ENCODE results near the gene LGALS3BP.

LGALS3BP gene

DNA sequence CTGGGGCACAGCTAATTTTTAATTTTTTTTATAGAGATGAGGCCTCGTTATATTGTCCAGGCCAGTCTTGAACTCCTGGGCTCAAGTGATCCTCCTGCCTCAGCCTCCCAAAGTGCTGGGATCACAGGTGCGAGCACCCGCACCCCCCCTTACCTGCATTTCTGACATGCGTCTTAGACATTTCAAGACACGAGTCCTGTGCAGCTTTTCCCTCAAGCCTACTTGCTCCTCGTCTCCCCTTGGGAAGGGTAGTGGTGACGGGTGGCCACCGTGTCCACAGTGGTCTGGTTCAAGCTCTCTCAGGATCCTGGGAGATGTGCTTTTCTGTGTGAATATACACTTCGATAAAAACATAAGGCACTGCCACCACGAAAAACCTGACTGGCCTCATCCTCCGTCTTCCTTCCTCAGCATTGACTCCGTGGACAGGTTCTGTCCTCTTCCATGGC is 20.2 kb upstream of the LGALS3BP start:
- no peak overlapping the region for H3K4me3 ChIP-seq (ENCODE audit: low read depth, low read length)

DNA sequence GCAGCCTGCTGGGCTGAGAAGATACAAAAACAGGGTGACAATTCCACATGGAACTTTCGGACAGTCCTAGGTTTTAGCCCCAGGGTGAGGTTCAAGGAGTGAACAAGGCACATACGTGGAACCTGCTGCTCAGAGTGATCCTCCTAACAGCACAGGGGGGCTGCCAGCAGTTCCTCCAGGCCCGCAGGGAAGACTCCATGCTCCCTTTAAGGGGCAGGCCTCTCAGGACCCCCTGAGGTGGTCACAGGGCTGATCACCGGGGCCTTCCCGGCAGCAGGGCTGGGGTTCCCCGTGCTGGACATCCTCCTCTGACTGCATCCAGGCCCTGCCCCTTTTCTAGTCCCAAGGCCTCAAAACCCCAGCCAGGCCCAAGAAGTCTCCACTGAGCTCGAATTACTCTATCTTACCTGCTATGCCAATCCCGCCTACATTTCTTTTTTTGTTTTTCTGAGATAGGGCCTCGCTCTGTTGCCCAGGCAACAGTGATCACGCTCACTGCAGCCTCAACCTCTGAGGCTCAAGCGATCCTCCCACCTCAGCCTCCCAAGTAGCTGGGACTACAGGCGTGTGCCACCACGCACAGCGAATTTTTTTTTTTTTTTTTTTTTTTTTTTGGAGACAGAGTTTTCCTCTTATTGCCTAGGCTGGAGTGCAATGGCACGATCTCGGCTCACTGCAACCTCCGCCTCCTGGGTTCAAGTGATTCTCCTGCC is 19.5 kb upstream of the LGALS3BP start:
- no peak overlapping the region for H3K4me3 ChIP-seq (ENCODE audit: low read depth, low read length)

GRCh38 chr17:78998311-78999055 is 18.8 kb upstream of the LGALS3BP start:
- no peak overlapping the region for H3K4me3 ChIP-seq (ENCODE audit: low read depth, low read length)

- H3K4me3 ChIP-seq (ENCODE audit: low read depth, low read length) = no peak overlapping the region
These were observed 18.2 kb upstream of the LGALS3BP start for GRCh38 chr17:78997881-78998280.

DNA sequence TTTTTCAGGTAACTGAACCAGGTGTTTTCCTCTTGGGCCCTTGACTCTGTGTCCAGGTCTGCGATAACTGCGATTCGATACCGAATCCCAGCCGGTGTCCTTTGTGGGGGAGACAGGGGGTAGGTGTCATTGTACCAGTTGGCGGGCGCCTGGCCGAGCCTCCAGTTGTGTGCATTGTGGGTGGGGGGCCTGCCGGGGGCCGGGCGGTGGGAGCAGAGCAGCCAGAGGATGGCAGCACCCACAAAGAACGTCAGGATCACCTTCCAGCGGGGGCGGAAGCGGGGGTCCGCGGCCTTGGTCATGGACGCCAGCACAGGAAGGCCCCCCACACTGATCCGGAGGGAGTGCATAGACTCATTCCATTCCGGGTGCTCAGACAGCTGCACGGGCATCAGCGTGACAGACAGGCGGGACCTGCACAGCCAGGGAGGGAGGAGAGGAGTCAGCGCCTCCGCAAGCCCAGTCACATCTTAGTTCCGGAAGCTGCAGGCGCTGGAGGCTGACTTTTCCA is 17.6 kb upstream of the LGALS3BP start:
- no peak overlapping the region for H3K4me3 ChIP-seq (ENCODE audit: low read depth, low read length)

DNA sequence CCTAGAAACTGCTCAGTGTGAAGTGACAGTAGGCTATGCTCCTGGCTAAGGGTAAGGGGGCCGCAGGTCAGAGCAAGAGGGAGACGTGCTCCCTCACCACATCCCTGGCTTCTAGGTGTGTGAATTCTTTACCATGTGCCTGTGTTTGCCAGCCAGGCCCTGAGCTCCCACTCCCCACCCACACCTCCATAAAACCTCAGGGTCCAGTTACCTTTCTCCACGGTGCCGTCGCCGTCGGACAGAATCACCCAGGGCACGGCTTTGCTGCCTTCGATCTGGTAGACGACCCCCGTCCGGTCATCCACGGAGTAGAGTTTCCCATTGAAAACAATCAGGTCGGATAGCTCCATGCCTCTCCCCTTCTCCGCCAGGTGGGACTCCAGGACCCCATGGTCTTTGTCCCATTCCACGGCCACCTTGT is 17.1 kb upstream of the LGALS3BP start:
- H3K4me3 ChIP-seq (ENCODE audit: low read depth, low read length) = no peak overlapping the region

GRCh38 chr17:78995761-78996451 is 16.2 kb upstream of the LGALS3BP start:
- no peak overlapping the region for H3K4me3 ChIP-seq (ENCODE audit: low read depth, low read length)

GRCh38 chr17:78995022-78995760 is 15.5 kb upstream of the LGALS3BP start:
- H3K4me3 ChIP-seq (ENCODE audit: low read depth, low read length) = no peak overlapping the region

DNA sequence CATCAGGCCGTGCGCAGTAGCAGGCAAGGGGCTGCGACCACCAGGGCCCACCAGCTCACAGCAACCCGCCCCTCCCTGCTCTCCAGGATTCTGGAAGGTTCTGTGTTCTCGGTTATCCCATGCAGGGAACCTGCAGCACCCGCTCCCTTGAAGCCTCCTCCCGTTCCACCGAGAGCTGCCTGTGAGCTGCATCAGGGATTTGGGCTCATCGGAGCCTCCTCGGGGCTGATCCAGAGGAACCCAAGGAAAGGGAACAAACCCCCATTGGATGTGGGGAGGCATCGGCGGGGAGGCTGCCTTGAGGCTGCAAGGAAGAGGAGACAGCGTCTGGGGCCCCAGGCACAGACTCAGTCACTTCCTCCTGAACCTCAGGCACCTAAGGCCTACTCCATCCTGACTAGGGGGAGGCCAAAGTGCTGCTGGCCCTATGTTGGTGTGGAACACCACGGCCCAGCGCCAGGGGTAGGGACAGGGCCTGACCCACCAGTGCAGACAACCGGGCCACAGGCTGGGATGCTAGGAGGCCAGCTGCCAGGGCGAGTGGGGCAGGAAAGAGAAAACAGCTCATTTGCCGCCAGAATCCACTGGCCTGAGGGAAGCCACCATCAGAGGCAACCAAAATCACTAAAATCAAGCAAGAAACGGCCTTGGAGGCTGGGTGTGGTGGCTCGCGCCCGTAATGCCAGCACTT is 14.4 kb upstream of the LGALS3BP start:
- H3K4me3 ChIP-seq (ENCODE audit: low read depth, low read length) = no peak overlapping the region

DNA sequence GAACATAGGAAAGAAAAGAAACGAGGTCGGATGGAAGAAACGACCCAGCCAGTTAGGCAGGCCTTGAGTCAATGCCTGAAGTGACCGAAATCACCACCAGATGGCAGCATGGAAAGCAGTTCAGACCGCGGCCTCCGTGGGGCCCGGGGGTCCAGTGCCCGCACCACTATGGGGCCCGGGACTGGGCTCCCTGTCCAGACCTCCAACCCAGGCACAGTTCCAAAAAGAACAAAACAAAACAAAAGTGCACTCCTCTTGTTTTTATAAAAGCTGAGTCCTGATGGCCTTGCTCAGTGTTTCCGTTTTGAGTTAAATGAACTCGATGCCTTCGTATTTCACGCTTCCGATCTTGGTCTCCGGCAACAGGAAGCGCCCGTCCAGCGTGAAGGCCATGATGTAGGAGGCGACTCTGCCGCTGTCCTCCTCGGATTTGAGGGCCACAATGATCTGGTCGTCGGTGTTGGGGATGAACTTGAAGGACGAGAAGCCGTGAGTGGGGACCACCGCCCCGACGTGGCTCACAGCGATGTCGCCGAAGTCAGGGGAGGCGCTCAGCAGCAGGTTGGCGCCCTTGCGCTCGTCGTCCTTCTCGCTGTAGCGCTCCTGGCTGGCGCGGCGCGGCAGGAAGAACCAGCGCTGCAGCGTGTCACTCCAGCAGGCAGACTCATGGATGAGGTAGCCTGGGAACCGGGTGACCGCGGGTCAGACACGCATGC is 13.7 kb upstream of the LGALS3BP start:
- H3K4me3 ChIP-seq (ENCODE audit: low read depth, low read length) = no peak overlapping the region

GRCh38 chr17:78992542-78993212 is 13.0 kb upstream of the LGALS3BP start:
- H3K4me3 ChIP-seq (ENCODE audit: low read depth, low read length) = no peak overlapping the region

DNA sequence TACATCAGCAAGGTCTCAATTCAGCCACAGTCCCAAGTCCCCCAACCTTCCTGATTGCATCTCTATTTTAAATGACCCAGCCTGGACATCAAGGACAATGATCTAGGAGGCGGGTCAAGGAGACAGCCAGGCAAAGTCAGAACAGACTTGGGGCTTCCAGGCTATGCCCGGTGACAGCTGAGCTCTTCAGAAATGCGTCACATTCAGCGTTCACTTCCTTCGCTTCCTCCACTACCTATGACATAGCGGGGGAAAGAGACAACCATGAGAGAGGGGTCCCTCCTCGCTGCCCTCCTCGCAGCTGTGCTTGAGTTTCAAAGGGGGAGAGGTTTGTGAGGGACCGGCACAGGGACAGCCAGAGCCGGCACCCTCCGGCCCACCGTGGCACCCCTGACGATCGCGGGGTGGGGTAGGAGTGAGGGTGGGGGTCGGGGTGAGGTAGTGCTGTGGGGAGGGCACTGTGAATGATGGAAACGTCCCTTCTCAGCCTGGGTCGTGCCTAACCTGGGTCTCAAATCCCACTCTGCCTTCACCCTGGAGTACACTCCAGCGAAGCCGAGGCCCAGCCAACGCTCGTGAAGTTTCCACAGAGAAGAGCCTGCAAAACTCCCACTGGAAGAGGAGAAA is 12.3 kb upstream of the LGALS3BP start:
- H3K4me3 ChIP-seq (ENCODE audit: low read depth, low read length) = no peak overlapping the region

DNA sequence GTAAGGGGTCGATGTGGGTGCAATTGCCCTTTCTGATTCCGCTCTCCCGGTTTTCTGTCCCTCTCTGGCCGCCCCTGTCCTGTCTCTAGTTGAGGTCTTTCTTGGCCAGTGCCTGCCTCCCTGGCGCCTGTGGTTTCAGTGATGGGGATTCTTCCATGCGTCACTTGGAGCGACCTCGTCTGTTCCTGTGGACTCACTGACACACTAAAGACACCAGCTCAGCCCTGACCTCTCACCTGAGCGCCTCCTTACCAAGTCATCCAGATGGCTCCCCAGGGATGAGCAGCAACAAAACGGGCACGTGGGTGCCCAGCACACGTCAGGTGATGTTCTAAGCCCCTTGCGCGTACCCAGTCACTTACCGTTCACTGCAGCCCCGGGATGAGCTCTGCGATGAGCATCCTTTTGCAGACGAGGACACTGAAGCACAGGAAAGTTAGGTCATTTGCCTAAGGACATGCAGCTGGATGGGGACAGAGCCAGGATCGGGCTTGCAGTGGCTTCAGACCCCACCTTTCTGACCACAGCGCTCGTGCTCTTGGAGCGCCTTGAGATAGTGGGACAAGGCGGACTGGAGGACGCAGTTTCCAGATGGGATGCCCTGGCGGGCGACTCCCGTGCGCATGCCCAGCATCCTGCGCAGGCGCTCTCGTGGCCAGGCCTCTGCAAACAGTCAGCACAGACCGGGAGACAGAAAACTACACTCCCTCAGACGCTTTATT is 11.5 kb upstream of the LGALS3BP start:
- H3K4me3 ChIP-seq (ENCODE audit: low read depth, low read length) = no peak overlapping the region

DNA sequence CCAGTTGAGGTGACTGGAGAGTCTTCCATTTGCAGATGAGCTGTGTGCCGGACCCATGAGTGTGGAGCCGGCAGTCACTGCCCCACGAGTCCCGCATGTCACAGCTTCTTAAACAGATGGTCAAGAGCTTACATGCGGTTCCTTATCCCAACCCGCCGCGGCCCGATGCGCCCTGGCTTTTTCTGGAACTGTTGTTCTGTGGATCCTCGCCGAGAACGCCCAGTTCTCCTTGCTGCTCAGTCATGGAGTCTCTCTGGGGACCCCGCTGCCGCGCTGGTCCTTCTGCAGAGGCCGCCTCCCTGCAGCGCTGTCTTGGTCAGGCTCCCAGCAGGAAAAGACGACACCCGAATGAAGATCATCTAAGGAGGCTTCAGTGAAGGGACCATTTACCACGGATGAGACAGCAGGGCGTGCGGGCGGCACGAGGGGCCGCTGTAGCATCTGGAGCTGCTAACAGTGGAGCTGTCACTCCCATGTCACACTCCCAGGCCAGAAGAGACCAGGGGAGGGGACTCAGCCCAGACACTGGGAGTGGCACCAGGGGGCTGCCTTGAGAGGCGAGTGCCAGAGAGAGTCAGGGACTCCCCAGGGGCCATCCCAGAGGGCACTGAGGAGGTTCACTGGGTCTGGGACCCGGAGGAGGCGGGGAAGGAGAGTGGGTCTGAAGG is 10.8 kb upstream of the LGALS3BP start:
- H3K4me3 ChIP-seq (ENCODE audit: low read depth, low read length) = no peak overlapping the region

GRCh38 chr17:78988152-78988551 is 8.4 kb upstream of the LGALS3BP start:
- H3K4me3 ChIP-seq (ENCODE audit: low read depth, low read length) = no peak overlapping the region

DNA sequence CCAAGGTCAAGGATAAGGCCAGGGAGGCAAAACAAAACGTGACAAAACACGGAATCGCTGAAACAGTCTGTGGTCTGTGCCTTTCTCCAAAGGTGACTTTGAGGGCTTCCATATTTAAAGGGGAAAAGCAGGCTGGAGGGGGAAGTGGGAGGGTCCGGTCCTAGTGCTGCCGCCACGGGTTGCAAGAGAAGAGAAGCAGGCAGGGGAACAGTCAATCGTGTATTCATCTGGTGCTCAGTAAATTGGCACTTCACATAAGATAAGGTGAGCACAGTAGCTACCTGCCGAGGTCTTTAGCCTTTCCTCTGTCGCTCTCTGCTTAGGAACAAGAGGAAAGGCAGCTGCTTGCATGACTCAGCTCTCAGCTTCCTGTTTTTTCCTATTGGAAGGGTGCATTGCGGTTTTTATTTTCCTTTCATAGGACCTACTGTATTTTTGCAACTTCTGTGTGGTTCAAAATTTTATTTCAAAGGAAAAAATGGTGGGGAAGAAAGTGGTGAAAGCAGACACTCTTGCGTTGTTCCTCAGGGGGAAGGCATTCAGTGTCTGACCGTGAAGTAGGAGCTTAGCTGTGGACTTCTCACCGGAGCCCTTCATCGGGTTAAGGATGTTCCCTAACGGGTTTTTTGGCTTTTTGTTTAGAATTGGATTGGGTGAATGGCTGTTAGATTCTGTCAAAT is 7.1 kb upstream of the LGALS3BP start:
- no peak overlapping the region for H3K4me3 ChIP-seq (ENCODE audit: low read depth, low read length)

- no peak overlapping the region for H3K4me3 ChIP-seq (ENCODE audit: low read depth, low read length)
These were observed 6.4 kb upstream of the LGALS3BP start for GRCh38 chr17:78986048-78986648.

Data from iPS-11a (cell line).